GM19397 (cell line): Measurements from ENCODE around the gene SULT6B1.
A peak's percentile ranks its signal among the peaks of the same experiment; 100 is the strongest.
"Not testable (repeated sequence)": the region's sequence is repeated elsewhere in the genome, so short reads cannot be mapped to it uniquely, and the experiment has no call there.

Experiments
- ATAC-seq: cut with Tn5 transposase; IDR thresholded peaks from one replicate; pipeline ENCODE4 v1.9.1; 2021; ENCODE audit warnings: mild to moderate bottlenecking, moderate library complexity; ENCODE audit not compliant: unreplicated experiment

SULT6B1 gene

GRCh38 chr2:37188570-37188969 is at the start of gene SULT6B1:
Gene SULT6B1, minus strand, starts transcription at chr2:37188670. Its CDS starts 30 bp downstream, at chr2:37188640.
- no peak for ATAC-seq

- ATAC-seq = no peak
Observed at GRCh38 chr2:37232131-37232933, 43.9 kb upstream of the SULT6B1 start.

GRCh38 chr2:37231241-37232130 is 43.0 kb upstream of the SULT6B1 start, which contains the start of the genes CEBPZ and NDUFAF7:
Gene CEBPZ, minus strand, starts transcription at chr2:37231596. Its CDS starts 29 bp downstream, at chr2:37231567.
Gene NDUFAF7, plus strand, starts transcription at chr2:37231658. Its CDS starts 48 bp downstream, at chr2:37231706.
- peak; percentile 94 for ATAC-seq

GRCh38 chr2:37230581-37230980 is 42.1 kb upstream of the SULT6B1 start:
- no peak for ATAC-seq

GRCh38 chr2:37228788-37229187 is 40.3 kb upstream of the SULT6B1 start:
- no peak for ATAC-seq

GRCh38 chr2:37226863-37227262 is 38.4 kb upstream of the SULT6B1 start:
- no peak for ATAC-seq

- ATAC-seq = not testable (repeated sequence)
Observed at GRCh38 chr2:37225129-37225528, 36.7 kb upstream of the SULT6B1 start.

GRCh38 chr2:37224063-37224462 is 35.6 kb upstream of the SULT6B1 start:
- no peak for ATAC-seq

GRCh38 chr2:37223131-37223530 is 34.7 kb upstream of the SULT6B1 start:
- ATAC-seq = no peak

- ATAC-seq = no peak
Observed at GRCh38 chr2:37219046-37219445, 30.6 kb upstream of the SULT6B1 start.

- ATAC-seq = no peak
Observed at GRCh38 chr2:37215250-37215649, 26.8 kb upstream of the SULT6B1 start.

GRCh38 chr2:37211939-37212338 is 23.5 kb upstream of the SULT6B1 start:
- no peak for ATAC-seq

GRCh38 chr2:37211212-37211611 is 22.7 kb upstream of the SULT6B1 start:
- ATAC-seq = no peak

- not testable (repeated sequence) for ATAC-seq
Observed at GRCh38 chr2:37206760-37207159, 18.3 kb upstream of the SULT6B1 start.

GRCh38 chr2:37205689-37206341 is 17.3 kb upstream of the SULT6B1 start:
- ATAC-seq = no peak

- not testable (repeated sequence) for ATAC-seq
Observed at GRCh38 chr2:37205071-37205661, 16.7 kb upstream of the SULT6B1 start.

- no peak for ATAC-seq
Observed at GRCh38 chr2:37203708-37204107, 15.2 kb upstream of the SULT6B1 start.

GRCh38 chr2:37201766-37202165 is 13.3 kb upstream of the SULT6B1 start:
- no peak for ATAC-seq

GRCh38 chr2:37201208-37201607 is 12.7 kb upstream of the SULT6B1 start:
- no peak for ATAC-seq

- no peak for ATAC-seq
Observed at GRCh38 chr2:37198681-37199065, 10.2 kb upstream of the SULT6B1 start.
